Thoracic aorta (tissue), 2 donors: ENCODE data around the gene NDUFB5. TPM values are rescaled to one million over a fixed set of nuclear protein-coding genes. Genes with fewer than 3 reads are reported as not detected.

Source experiments
- ATAC-seq: fragments of 150-250 bp; one replicate; pipeline ENCODE4 v1.8.0; 2017; ENCODE audit warnings: low read depth; ENCODE audit not compliant: insufficient number of reproducible peaks, low FRiP score
- DNase-seq: peaks from one replicate; pipeline ENCODE4 v3.0.0-alpha.2; 2020; ENCODE audit warnings: low spot score
- H3K27ac ChIP-seq, 2 donors: fragments of 200-600 bp; sonication (generic); 1 replicate in 1 of 2; 2 replicates in 1 of 2; pipeline ENCODE4 v1.5.1; 2016; ENCODE audit warnings: mild to moderate bottlenecking in 2 of 2, moderate library complexity in 2 of 2
- H3K27me3 ChIP-seq: fragments of 200-600 bp; sonication (generic); replicated peaks from 2 replicates; pipeline ENCODE4 v1.6.0; 2016; ENCODE audit warnings: mild to moderate bottlenecking; ENCODE audit not compliant: insufficient read depth
- H3K36me3 ChIP-seq: fragments of 200-600 bp; sonication (generic); one replicate; pipeline ENCODE4 v1.5.1; 2016
- H3K4me1 ChIP-seq, 2 donors: fragments of 200-600 bp; sonication (generic); 1 replicate in 1 of 2; 2 replicates in 1 of 2; pipeline versions ENCODE4 v1.5.1 to v1.6.0; 2016; ENCODE audit warnings: low read depth in 2 of 2, mild to moderate bottlenecking in 1 of 2; ENCODE audit not compliant: control insufficient read depth in 1 of 2
- H3K4me3 ChIP-seq: fragments of 200-600 bp; sonication (generic); 2 replicates; pipeline ENCODE4 v1.5.1; 2016; ENCODE audit warnings: mild to moderate bottlenecking
- H3K9me3 ChIP-seq: fragments of 200-600 bp; sonication (generic); 2 replicates; pipeline ENCODE4 v1.5.1; 2016
- CTCF ChIP-seq: fragments of 200-600 bp; sonication (generic); IDR thresholded peaks from one replicate; pipeline ENCODE4 v1.5.1; 2019; ENCODE audit warnings: antibody characterized with exemption
- total RNA-seq, 2 donors: library from RNA; depleted of rRNA; stranded (reverse); fragments of >200 nt; gene quantifications; one replicate each; pipeline versions ENCODE4 v1.1.0 to v1.2.3, GENCODE V29; 2016

Gene NDUFB5
- total RNA-seq, 2 donors from 2014 or later, result 47.1 to 56.0 TPM

GRCh38 chr3:179668429-179668828 lies 63.8 kb downstream of the NDUFB5 start:
- no peak overlapping the region for H3K27ac ChIP-seq
- no peak for TF ChIP-seq CTCF
- H3K9me3 ChIP-seq, result no peaks in the 10 kb centered on the region
- H3K4me3 ChIP-seq, result no peak overlapping the region
- no peaks in the 10 kb centered on the region for H3K36me3 ChIP-seq
- no peaks in the 10 kb centered on the region for H3K27me3 ChIP-seq
- DNase-seq (no peak), ATAC-seq (no peak)
- peaks cover 0 to 16% of the 10 kb centered on the region in 2 donors for H3K4me1 ChIP-seq

GRCh38 chr3:179670311-179670710 lies 65.7 kb downstream of the NDUFB5 start:
- no peaks in the 10 kb centered on the region for H3K36me3 ChIP-seq
- H3K4me3 ChIP-seq, result no peak overlapping the region
- no peak for TF ChIP-seq CTCF
- H3K27me3 ChIP-seq, result no peaks in the 10 kb centered on the region
- no peak overlapping the region for H3K27ac ChIP-seq
- no peak for DNase-seq
- no peaks in the 10 kb centered on the region for H3K9me3 ChIP-seq
- ATAC-seq, result no peak
- H3K4me1 ChIP-seq, result peaks cover 0 to 16% of the 10 kb centered on the region in 2 donors

- no peak for TF ChIP-seq CTCF
- DNase-seq (no peak), ATAC-seq (no peak)
- Histone ChIP-seq H3K27ac (no peak overlapping the region), H3K36me3 (no peaks in the 10 kb centered on the region), H3K9me3 (no peaks in the 10 kb centered on the region), H3K4me1 (peaks cover 0 to 6% of the 10 kb centered on the region in 2 donors), H3K4me3 (no peak overlapping the region), H3K27me3 (no peaks in the 10 kb centered on the region)
These were observed 66.7 kb downstream of the NDUFB5 start for GRCh38 chr3:179671309-179671708.

GRCh38 chr3:179671747-179672242 lies 67.2 kb downstream of the NDUFB5 start:
- no peaks in the 10 kb centered on the region for H3K36me3 ChIP-seq
- no peak for DNase-seq
- no peak for ATAC-seq
- no peak for TF ChIP-seq CTCF
- peaks cover 0 to 2% of the 10 kb centered on the region in 2 donors for H3K4me1 ChIP-seq
- H3K27me3 ChIP-seq, result no peaks in the 10 kb centered on the region
- H3K27ac ChIP-seq, result no peak overlapping the region
- no peaks in the 10 kb centered on the region for H3K9me3 ChIP-seq
- no peak overlapping the region for H3K4me3 ChIP-seq

- no peak overlapping the region for H3K4me3 ChIP-seq
- H3K36me3 ChIP-seq, result no peaks in the 10 kb centered on the region
- DNase-seq, result no peak
- no peak for ATAC-seq
- TF ChIP-seq CTCF, result no peak
- H3K27me3 ChIP-seq, result no peaks in the 10 kb centered on the region
- H3K27ac ChIP-seq, result no peak overlapping the region
- no peaks in the 10 kb centered on the region for H3K4me1 ChIP-seq
- no peaks in the 10 kb centered on the region for H3K9me3 ChIP-seq
These were observed 68.3 kb downstream of the NDUFB5 start for GRCh38 chr3:179672918-179673317.
